Calu3 (cell line): ENCODE data around the gene ASB3. TPM values are rescaled to one million over a fixed set of nuclear protein-coding genes. Genes with fewer than 3 reads are reported as not detected.

Experiments used
- BruUV-seq: library from RNA; stranded (reverse); fragments of 400-500 nt; replicated peaks from 2 replicates; lab custom pipeline; 2021; lab: Mats Ljungman, UMichigan
- CTCF ChIA-PET: fragments of 300-600 bp; sonication (Branson Sonifier 250); formaldehyde crosslinking; loops from one replicate; lab custom pipeline; 2022; ENCODE audit warnings: antibody characterized with exemption; lab: Charles Lee
- DNase-seq: peaks from one replicate; pipeline ENCODE4 v3.0.0; 2022
- H3K27ac Mint-ChIP-seq: one replicate; pipeline ENCODE4 v1.8.0; 2022; ENCODE audit warnings: mixed read lengths; ENCODE audit not compliant: unreplicated experiment
- H3K27me3 Mint-ChIP-seq: one replicate; pipeline ENCODE4 v1.8.0; 2022; ENCODE audit warnings: mixed read lengths; ENCODE audit not compliant: unreplicated experiment
- H3K36me3 Mint-ChIP-seq: one replicate; pipeline ENCODE4 v1.8.0; 2022; ENCODE audit warnings: mild to moderate bottlenecking, moderate library complexity, mixed read lengths; ENCODE audit not compliant: insufficient read depth, unreplicated experiment
- H3K4me1 Mint-ChIP-seq: one replicate; pipeline ENCODE4 v1.8.0; 2022; ENCODE audit warnings: mild to moderate bottlenecking, low read depth, mixed read lengths; ENCODE audit not compliant: unreplicated experiment
- H3K4me3 Mint-ChIP-seq: one replicate; pipeline ENCODE4 v1.8.0; 2022; ENCODE audit warnings: mild to moderate bottlenecking, low read depth, moderate library complexity, mixed read lengths; ENCODE audit not compliant: unreplicated experiment
- H3K9me3 Mint-ChIP-seq: one replicate; pipeline ENCODE4 v1.8.0; 2022; ENCODE audit warnings: low read depth, mixed read lengths; ENCODE audit not compliant: unreplicated experiment
- intact Hi-C: fragments of 100-400 bp; cut with micrococcal nuclease; formaldehyde crosslinking; loops from one replicate; pipeline ENCODE4 v1.10.0; 2022; ENCODE audit not compliant: unreplicated experiment
- total RNA-seq: library from RNA; stranded (reverse); gene quantifications from 2 replicates; pipeline ENCODE4 v1.2.3, GENCODE V29; 2022
- TF ChIP-seq, protein P1 (sequence below): fragments of 200-600 bp; IDR thresholded peaks from one replicate; pipeline ENCODE4 v1.8.0; 2022; ENCODE audit warnings: antibody characterized with exemption; ENCODE audit not compliant: unreplicated experiment

ASB3 gene
- total RNA-seq, 1 experiment from 2014 or later: 15.8 TPM

DNA sequence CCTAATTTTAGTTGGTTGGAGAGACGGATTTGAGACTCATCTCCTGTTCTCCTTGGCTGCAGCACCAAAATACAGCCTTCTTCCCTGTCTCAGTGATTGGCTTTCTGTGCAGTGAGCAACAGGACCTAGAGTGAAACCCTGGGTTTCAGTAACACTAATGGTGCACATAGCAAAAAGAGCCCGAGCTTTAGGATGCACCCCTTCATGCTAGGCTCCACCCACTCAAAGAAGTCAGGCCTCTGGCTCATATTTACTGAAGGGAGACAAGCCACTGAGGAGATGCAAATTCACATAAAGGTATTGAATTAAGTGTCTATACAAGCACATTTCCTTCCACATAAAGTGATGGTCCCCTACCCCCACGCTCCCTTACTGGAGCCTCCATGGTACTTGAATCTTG is 151.1 kb downstream of the ASB3 start:
- no peak for DNase-seq
- Mint-ChIP-seq H3K27me3 (no peaks in the 10 kb centered on the region), H3K9me3 (peaks cover 4% of the 10 kb centered on the region), H3K4me3 (no peak overlapping the region), H3K4me1 (no peaks in the 10 kb centered on the region), H3K27ac (no peak overlapping the region), H3K36me3 (no peaks in the 10 kb centered on the region)
- no TSS peak for BruUV-seq
- TF ChIP-seq, protein P1, sequence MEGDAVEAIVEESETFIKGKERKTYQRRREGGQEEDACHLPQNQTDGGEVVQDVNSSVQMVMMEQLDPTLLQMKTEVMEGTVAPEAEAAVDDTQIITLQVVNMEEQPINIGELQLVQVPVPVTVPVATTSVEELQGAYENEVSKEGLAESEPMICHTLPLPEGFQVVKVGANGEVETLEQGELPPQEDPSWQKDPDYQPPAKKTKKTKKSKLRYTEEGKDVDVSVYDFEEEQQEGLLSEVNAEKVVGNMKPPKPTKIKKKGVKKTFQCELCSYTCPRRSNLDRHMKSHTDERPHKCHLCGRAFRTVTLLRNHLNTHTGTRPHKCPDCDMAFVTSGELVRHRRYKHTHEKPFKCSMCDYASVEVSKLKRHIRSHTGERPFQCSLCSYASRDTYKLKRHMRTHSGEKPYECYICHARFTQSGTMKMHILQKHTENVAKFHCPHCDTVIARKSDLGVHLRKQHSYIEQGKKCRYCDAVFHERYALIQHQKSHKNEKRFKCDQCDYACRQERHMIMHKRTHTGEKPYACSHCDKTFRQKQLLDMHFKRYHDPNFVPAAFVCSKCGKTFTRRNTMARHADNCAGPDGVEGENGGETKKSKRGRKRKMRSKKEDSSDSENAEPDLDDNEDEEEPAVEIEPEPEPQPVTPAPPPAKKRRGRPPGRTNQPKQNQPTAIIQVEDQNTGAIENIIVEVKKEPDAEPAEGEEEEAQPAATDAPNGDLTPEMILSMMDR: no peak
- CTCF ChIA-PET: interaction anchor here (0.7 kb wide), 1 partner anchor 540 kb away, joined by 3 read pairs; no protein-coding TSS in a partner anchor
- intact Hi-C loops: no loop called here

DNA sequence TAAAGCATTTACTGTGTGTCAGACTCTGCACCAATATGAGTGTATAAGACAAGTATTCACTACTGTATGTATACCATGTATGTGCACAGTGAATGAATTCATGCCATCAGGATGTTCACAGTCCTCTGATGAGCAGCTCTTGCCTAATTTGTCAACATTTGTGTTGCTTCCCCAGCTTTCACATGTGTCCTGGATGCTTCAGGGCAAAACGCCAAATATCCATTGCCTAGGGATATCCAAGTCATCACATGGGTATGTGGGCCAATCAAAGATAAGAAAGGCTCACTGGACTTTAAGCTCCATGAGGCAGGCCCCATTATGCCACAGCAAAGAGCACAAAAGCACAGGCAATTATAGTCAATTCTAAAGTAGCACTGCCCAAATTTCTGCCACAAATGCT is 153.3 kb downstream of the ASB3 start:
- TF ChIP-seq, protein P1: no peak
- DNase-seq: no peak
- H3K4me1 Mint-ChIP-seq: no peaks in the 10 kb centered on the region

DNA sequence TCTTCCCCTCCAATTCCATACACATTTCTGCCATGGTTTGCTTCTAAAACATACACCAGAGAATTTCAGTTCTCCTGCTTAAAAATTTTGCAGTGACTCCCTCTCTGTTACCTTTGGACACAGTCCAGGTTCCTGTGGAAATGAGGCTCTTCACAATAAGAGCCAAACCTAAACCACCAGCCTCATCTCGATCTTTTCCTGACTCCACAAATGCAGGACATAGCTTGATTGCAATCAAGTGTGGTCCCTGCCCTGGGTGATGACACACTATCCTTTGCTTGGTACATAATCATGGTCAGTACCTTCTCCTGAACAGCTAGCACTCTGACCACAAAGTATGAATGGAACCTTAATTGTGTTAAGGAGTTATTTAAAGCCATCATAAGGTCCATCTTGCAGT is 154.0 kb downstream of the ASB3 start:
- Mint-ChIP-seq H3K27ac (no peak overlapping the region), H3K36me3 (no peaks in the 10 kb centered on the region), H3K4me1 (no peaks in the 10 kb centered on the region), H3K4me3 (no peak overlapping the region), H3K27me3 (no peaks in the 10 kb centered on the region), H3K9me3 (no peaks in the 10 kb centered on the region)
- BruUV-seq: no TSS peak
- TF ChIP-seq, protein P1: no peak
- CTCF ChIA-PET: no interaction called here
- no peak for DNase-seq
- intact Hi-C loops: no loop called here

More for the DNA sequence above, 153.3 kb downstream of the ASB3 start:
- CTCF ChIA-PET: no interaction called here
- H3K27me3 Mint-ChIP-seq: no peaks in the 10 kb centered on the region
- intact Hi-C loops: no loop called here
- BruUV-seq: no TSS peak
- no peak overlapping the region for H3K4me3 Mint-ChIP-seq
- peaks cover under 1% of the 10 kb centered on the region for H3K9me3 Mint-ChIP-seq
- no peaks in the 10 kb centered on the region for H3K36me3 Mint-ChIP-seq
- H3K27ac Mint-ChIP-seq: no peak overlapping the region

DNA sequence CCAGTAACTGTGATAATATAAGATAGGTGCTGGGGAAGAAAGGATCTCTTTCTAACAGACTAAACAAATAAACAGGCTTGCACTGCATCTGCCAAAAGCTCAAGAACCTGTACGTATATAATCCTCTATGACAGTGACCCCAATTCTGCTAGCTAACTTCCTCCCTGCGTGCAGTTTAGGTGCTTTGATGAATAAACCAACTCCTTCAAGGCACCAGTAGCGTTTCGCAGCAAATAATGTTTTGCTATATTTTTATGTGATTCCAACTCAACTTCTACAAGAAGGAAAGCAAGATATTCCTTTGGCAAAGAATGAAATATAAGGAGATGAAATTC is 154.7 kb downstream of the ASB3 start:
- Mint-ChIP-seq H3K27ac (no peak overlapping the region), H3K27me3 (no peaks in the 10 kb centered on the region), H3K4me3 (no peak overlapping the region), H3K36me3 (no peaks in the 10 kb centered on the region), H3K4me1 (no peaks in the 10 kb centered on the region), H3K9me3 (no peaks in the 10 kb centered on the region)
- BruUV-seq: no TSS peak
- DNase-seq: no peak
- CTCF ChIA-PET: no interaction called here
- TF ChIP-seq, protein P1: no peak
- intact Hi-C loops: no loop called here
